HFFc6 (cell line): ENCODE measurements around the gene DENND1B. TPM values are rescaled to one million over a fixed set of nuclear protein-coding genes. Genes with fewer than 3 reads are reported as not detected.
"Not testable (repeated sequence)": the region's sequence is repeated elsewhere in the genome, so short reads cannot be mapped to it uniquely, and the experiment has no call there.

Experiments used
- DNase-seq: peaks from one replicate; pipeline ENCODE4 v3.0.0-alpha.2; 2018
- H3K27ac Mint-ChIP-seq: 2 replicates; pipeline ENCODE4 v1.8.0; 2020; ENCODE audit warnings: mild to moderate bottlenecking, mixed read lengths
- H3K27me3 Mint-ChIP-seq: 2 replicates; pipeline ENCODE4 v1.8.0; 2021; ENCODE audit warnings: mild to moderate bottlenecking, moderate library complexity, mixed read lengths; ENCODE audit not compliant: insufficient read depth
- H3K36me3 Mint-ChIP-seq: 2 replicates; pipeline ENCODE4 v1.8.0; 2021; ENCODE audit warnings: low read depth, mixed read lengths
- H3K4me1 Mint-ChIP-seq: 2 replicates; pipeline ENCODE4 v1.8.0; 2020; ENCODE audit warnings: low read depth, mixed read lengths
- H3K4me3 Mint-ChIP-seq: 2 replicates; pipeline ENCODE4 v1.8.0; 2020; ENCODE audit warnings: mild to moderate bottlenecking, moderate library complexity, mixed read lengths
- H3K9me3 Mint-ChIP-seq: 2 replicates; pipeline ENCODE4 v1.8.0; 2020; ENCODE audit warnings: mild to moderate bottlenecking, mixed read lengths
- CTCF ChIP-seq: fragments of 200-600 bp; sonication (generic); IDR thresholded peaks from 2 replicates; pipeline ENCODE4 v1.5.0; 2021; ENCODE audit warnings: antibody characterized with exemption, mild to moderate bottlenecking
- total RNA-seq, 6 experiments: library from RNA; stranded (reverse); fragmentation: NEBNext Ultra II Directional; extraction: Animal tissue kit (Norgen Biotek cat#: 25700); gene quantifications; 2 replicates in 1 of 6; 3 replicates in 5 of 6; pipeline ENCODE4 v1.2.3, GENCODE V29; 2021

Gene DENND1B
- total RNA-seq, 6 experiments from 2014 or later, result 6.4 to 9.0 (median 7.7) TPM

GRCh38 chr1:197769287-197769686, 6.0 kb downstream of the DENND1B start:
- Mint-ChIP-seq H3K27me3 (no peaks in the 10 kb centered on the region), H3K36me3 (peaks cover 8% of the 10 kb centered on the region; the same call in 1 of the 2 replicates), H3K27ac (no peak overlapping the region), H3K4me3 (no peak overlapping the region), H3K9me3 (no peaks in the 10 kb centered on the region), H3K4me1 (peaks cover 40% of the 10 kb centered on the region)
- no peak for TF ChIP-seq CTCF
- no peak for DNase-seq

- H3K9me3 Mint-ChIP-seq, result no peaks in the 10 kb centered on the region
- H3K27me3 Mint-ChIP-seq, result no peaks in the 10 kb centered on the region
- H3K27ac Mint-ChIP-seq, result no peak overlapping the region
- no peak for TF ChIP-seq CTCF
- H3K36me3 Mint-ChIP-seq, result peaks cover 8% of the 10 kb centered on the region; the same call in 1 of the 2 replicates
- DNase-seq, result no peak
- H3K4me1 Mint-ChIP-seq, result peaks cover 39% of the 10 kb centered on the region
- H3K4me3 Mint-ChIP-seq, result no peak overlapping the region
Measured at GRCh38 chr1:197768014-197768805, 7.1 kb downstream of the DENND1B start.

- H3K9me3 Mint-ChIP-seq, result no peaks in the 10 kb centered on the region
- H3K4me3 Mint-ChIP-seq, result no peak overlapping the region
- TF ChIP-seq CTCF, result no peak
- no peak for DNase-seq
- H3K36me3 Mint-ChIP-seq, result peaks cover 6% of the 10 kb centered on the region; the same call in 1 of the 2 replicates
- peaks cover 23% of the 10 kb centered on the region for H3K4me1 Mint-ChIP-seq
- H3K27me3 Mint-ChIP-seq, result no peaks in the 10 kb centered on the region
- H3K27ac Mint-ChIP-seq, result no peak overlapping the region
Measured at GRCh38 chr1:197763769-197764168, 11.5 kb downstream of the DENND1B start.

- Mint-ChIP-seq H3K9me3 (no peaks in the 10 kb centered on the region), H3K27ac (no peak overlapping the region), H3K36me3 (peaks cover 6% of the 10 kb centered on the region; the same call in 1 of the 2 replicates), H3K4me1 (peaks cover 19% of the 10 kb centered on the region), H3K27me3 (no peaks in the 10 kb centered on the region), H3K4me3 (no peak overlapping the region)
- TF ChIP-seq CTCF, result no peak
- DNase-seq, result peak; percentile 45
Measured at GRCh38 chr1:197763307-197763706, 12.0 kb downstream of the DENND1B start.

- no peak overlapping the region for H3K27ac Mint-ChIP-seq
- no peaks in the 10 kb centered on the region for H3K27me3 Mint-ChIP-seq
- H3K36me3 Mint-ChIP-seq, result peaks cover 6% of the 10 kb centered on the region; the same call in 1 of the 2 replicates
- no peak for TF ChIP-seq CTCF
- no peak overlapping the region for H3K4me3 Mint-ChIP-seq
- peaks cover 16% of the 10 kb centered on the region for H3K4me1 Mint-ChIP-seq
- no peak for DNase-seq
- no peaks in the 10 kb centered on the region for H3K9me3 Mint-ChIP-seq
Measured at GRCh38 chr1:197761654-197762053, 13.6 kb downstream of the DENND1B start.

GRCh38 chr1:197755553-197755952, 19.7 kb downstream of the DENND1B start:
- H3K27ac Mint-ChIP-seq, H3K9me3 Mint-ChIP-seq, H3K27me3 Mint-ChIP-seq, H3K4me1 Mint-ChIP-seq, DNase-seq, H3K4me3 Mint-ChIP-seq: not testable (repeated sequence)
- H3K36me3 Mint-ChIP-seq, result peaks cover 11% of the 10 kb centered on the region

- H3K27me3 Mint-ChIP-seq, H3K4me3 Mint-ChIP-seq, H3K9me3 Mint-ChIP-seq, DNase-seq, H3K27ac Mint-ChIP-seq: not testable (repeated sequence)
- H3K4me1 Mint-ChIP-seq, result peaks cover 23% of the 10 kb centered on the region
- H3K36me3 Mint-ChIP-seq, result peaks cover 17% of the 10 kb centered on the region
Measured at GRCh38 chr1:197752652-197753164, 22.6 kb downstream of the DENND1B start.
